GM18867 (cell line): Measurements from ENCODE around the gene TSPAN18.

ENCODE experiments used
- ATAC-seq: cut with Tn5 transposase; IDR thresholded peaks from one replicate; pipeline ENCODE4 v1.9.1; 2021; ENCODE audit warnings: mild to moderate bottlenecking, moderate library complexity; ENCODE audit not compliant: unreplicated experiment

TSPAN18 gene

DNA sequence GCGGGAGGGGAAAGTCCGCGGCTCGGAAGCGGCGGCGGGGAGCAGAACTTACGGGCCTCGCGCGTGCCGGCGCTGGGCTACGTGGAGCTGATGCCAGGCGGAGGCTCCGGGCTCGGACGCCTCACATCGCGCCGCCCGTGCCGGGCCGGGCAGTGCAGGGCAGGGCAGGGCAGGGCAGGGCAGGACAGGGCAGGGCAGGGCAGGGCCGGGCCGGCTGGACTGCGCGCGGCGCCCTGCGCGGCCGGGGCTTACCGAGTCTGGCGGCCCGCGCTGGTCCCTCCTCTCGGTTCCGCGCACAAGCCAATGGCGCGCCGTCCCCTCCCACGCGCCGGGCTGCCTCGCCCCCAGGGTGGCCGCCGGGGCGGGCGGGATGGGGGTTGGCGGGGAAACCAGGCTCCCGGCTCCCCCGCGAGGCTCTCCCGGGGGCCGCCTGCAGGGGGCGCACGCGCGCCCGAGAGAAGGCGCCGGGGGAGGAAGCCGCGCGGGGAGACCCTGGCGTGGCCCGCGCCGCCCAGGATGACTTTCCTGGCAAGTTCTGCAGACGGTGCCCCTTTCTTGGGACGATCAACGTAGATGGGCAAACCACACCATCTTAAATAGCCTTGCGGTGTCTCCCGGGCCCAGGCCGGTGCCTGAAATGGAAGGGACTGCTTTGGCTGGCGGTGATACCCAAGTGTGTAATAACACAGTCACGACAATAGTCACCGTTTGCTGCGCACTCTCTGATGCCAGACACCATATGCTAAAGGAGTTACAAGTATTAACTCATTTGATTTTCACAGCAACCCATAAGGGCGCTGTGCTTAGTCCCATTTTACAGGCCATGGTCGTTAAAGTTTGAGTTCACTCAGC, 224.1 kb downstream of the TSPAN18 start, which contains the start of gene TP53I11:
Gene TP53I11, minus strand, starts transcription at position 259 of the 852 bp plus-strand sequence. CDS start 12,548 bp downstream, outside the sequence.
- no peak for ATAC-seq

DNA sequence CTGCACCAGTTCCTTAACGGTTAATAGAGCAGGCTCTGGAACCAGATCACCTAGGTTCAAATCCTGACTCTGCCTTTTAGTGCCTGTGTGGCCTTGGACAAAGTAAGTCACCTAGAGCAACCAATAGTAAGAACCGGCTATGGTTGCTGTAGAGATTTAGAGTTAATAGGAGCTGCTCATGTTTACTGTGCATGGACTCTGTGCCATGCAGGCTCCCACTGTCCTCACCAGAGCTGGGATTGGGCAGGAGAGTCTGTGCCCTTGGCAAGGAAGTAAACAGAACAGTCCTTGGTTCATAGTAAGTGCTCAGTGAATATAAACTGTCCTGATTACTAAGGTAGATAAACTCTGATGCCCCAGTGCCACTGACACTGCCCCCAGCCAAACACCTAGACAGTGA, 225.3 kb downstream of the TSPAN18 start:
- no peak for ATAC-seq

DNA sequence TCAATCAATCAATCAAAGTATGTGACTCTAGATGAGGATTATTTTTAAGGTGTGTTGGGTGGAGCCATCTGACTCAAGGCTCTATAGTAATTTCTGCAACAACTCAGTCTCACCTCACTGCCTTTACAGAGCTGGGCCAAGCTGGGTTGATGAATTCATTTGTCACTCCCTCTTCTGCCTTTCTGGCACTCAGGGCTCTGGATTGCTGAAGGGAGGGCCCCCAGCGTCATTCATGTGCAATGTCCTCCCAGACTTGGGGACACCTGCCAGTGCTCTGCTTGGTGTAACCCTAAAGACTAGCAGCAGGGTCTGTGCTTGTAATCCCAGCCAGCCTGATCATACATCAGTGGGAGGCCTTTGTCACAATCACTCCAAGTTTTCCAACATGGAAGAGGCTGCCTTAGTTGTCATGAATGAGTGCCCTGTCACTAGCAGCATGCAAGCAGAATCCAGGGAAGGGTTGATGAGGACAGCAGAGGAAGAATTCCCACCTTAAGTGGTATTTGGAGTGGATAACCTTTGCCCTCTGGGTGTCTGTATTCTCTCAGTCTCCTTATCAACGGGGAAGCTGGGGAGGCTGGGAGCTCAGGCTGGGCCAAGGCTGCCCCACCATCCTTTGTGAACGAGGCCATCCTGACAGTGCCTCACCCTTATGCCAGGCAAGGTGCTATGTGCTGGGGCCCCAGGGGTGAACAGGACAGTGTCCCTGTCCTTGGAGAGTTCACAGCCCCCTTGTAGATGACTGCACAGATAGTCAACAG, 225.9 kb downstream of the TSPAN18 start:
- no peak for ATAC-seq

DNA sequence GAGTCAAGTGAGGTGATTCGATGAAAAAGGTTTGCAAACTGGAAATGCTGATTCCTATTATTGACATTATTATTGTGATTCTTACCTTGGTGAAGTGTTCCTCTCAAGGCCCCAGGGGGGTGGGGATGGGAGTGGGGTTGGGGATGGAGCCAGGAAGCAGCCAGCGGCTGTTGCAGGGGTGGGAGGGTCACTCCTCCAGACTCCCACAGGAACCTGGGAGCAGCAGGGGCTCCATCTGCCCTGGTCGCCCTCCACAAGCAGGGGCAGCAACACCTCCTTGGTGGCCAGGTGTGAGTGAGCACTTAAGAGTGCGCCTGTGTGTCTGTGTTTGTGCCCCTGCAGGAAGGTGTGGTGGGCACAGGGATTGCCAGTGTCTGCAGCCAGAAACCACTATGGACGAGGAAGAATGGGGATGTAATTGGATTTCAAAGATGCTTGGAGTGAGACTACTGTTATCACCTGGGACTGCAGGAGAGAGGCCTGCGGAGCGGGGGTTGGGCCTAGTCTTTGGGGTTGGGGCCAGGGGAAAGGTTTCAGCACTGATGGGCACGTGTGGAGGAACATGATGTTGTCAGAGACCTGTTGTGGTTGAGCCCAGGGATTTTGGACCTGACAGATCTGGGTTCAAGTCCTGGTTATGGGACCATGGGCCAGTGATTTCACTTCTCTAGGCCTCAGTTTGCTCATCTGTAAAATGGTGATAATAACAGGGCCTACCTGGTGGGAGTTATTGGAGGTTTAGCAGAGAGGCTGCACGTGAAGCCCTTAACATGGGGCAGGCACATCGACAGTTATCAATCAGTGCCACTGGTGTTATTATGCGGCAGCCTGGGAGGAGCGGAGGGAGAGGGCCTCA, 227.5 kb downstream of the TSPAN18 start:
- ATAC-seq, result no peak

GRCh38 chr11:44955015-44955738, 228.4 kb downstream of the TSPAN18 start:
- ATAC-seq, result no peak

- no peak for ATAC-seq
These were observed 230.3 kb downstream of the TSPAN18 start for GRCh38 chr11:44957040-44957515.

DNA sequence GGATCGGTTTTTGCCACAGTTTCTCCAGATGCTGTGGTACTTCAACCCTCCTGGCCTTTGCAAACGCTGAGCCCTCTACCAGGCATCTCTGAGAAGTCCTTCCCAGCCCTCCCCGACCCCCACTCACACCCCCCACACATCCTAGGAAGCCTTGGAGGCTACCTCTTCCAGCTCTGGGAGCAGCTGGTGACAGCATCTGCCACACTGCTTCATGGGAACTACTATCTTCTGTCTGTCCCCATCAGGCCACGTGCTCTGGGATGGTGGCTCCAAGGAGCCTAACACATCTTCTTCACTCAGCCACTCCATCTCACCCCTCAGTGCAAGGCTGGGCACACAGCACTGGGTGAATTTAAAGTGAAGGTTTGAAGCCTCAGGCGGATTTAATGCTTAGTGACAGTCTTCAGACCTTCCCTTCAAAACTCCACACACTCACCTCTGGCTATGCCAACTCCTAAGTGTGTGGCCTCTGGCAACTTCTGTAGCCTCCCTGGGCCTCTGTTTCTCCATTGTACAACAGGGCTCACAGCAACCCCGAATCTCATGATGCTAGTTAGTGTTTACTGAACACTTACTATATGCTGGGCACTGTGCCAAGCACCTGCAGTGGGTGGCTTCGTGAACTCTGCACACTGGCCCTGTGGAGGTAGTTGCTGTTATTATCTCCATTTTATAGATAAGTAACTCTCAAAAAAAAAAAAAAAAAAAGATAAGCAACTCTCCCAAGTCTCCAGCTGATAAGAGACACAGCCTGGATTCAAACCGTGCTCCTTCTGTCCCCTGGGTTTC, 231.2 kb downstream of the TSPAN18 start:
- no peak for ATAC-seq

DNA sequence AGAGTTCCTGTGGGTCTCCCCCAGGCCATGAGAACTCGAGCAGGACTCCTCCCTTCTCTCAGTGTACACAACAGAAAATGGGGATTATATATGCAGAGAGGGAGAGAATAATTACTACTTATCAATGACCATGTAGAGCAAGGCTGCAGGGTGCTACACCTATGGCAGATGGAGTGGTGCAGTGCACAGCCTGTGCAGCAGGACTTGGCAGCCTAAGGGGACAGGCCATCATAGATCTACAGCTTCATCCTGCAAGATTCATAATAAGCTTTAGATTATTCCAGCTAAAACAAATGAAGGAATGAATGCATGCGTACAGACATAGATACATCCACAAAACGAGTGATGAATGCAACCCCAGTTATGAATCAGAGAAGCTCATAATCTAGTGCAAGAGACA, 232.3 kb downstream of the TSPAN18 start:
- no peak for ATAC-seq

- no peak for ATAC-seq
These were observed 233.6 kb downstream of the TSPAN18 start for GRCh38 chr11:44960200-44960845.

DNA sequence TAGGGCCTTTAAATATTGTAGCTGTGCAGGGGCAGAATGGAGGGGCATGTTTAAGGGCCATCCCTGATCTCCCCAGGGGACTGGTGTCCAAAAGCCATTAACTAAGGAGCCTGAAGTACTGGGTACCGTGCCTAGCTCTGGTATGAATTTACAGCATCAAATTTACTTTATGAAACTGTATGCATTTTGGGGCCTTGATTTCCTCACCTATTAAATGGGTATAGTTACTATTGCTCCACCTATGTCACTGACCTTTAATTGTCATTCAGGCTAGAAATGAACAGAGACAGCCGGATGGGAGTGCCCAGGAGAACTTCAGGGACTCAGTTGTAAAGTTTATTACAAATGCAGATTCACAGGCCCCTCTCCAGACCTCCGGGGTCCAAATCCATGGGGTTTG, 235.7 kb downstream of the TSPAN18 start:
- ATAC-seq, result no peak

- no peak for ATAC-seq
These were observed 236.4 kb downstream of the TSPAN18 start for GRCh38 chr11:44963136-44963535.

DNA sequence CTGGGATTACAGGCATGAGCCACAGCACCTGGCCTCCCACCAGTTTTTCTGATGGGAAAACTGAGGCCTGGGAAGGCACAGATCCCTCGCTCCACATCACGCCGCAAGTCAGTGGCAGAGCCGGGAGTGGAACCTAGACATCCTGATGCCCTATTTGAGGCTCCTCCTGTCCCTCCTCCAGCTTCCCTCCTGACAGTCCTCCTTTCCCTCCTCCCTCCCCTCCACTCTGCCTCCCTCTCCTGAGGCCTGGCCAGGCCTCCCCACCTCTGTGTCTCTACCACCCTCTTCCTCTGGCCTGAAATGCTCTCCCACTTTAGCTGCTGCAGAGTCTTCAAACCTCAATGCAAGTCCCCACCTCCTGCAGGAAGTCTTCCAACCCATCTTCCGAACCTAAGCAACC, 237.2 kb downstream of the TSPAN18 start:
- ATAC-seq, result no peak

- no peak for ATAC-seq
These were observed 237.9 kb downstream of the TSPAN18 start for GRCh38 chr11:44964526-44965209.

GRCh38 chr11:44966694-44967093, 239.9 kb downstream of the TSPAN18 start:
- no peak for ATAC-seq

DNA sequence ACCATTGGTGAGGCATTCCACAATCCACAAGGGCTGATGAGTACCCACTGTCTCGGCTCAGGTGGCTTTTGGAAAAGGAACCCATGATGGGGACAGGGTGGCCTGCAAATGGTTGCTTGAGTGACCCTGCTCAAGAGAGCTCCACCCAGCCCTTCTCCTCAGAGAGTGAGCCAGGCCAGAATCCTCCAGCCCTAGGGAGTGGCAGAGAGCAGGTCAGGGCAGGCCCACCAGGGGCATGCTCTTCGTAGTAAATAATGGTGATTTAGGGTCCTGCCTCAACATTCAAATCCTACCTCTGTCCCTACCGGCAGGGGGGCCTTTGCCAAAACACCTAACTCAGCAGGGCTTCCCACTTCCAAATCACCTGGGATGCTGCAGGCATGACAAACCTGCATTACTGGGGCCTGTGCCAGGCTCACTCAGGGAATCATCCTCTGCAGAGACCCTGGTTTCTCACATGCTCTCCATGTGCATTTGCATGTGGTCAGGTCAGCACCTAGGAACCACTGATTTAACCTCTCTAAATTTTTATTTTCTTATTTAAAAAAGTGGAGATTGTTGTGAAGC, 241.3 kb downstream of the TSPAN18 start:
- no peak for ATAC-seq

- no peak for ATAC-seq
These were observed 241.7 kb downstream of the TSPAN18 start for GRCh38 chr11:44968510-44968909.

DNA sequence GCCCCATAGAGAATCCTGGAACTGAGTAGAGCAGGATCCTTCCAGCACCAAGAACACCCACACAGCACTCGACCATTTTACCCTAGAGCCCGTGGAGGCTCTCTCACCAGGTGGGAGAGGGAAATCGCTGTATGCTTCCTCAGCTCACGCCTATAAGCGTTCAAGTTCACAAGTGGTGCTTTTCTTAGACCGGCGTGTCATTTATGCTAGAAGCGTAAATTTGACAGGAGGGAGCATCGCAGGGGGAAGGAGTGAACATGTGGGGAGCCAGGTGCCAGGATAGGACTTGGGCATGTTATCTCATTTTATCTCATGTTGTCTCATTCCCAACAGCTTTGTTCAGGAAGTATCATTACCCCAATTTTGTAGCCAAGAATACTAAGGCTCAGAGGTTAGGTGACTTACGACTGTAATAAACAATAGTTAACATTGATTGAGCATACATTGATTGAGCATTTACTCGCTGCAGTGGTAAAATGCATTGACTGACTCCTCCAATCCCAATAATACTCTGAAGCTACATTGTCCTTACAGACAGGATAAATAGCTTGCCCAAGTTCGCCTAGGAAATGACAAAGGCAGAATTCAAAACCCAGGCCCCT, 243.0 kb downstream of the TSPAN18 start:
- no peak for ATAC-seq

GRCh38 chr11:44970293-44970692, 243.5 kb downstream of the TSPAN18 start:
- no peak for ATAC-seq
